GM23248 (cell line): ENCODE results near the gene LRP1.

ENCODE experiments used
- EZH2 ChIP-seq: fragments of 200-600 bp; sonication (generic); IDR thresholded peaks from 2 replicates; pipeline ENCODE4 v1.6.1; 2018; ENCODE audit warnings: antibody characterized with exemption, mild to moderate bottlenecking; ENCODE audit not compliant: insufficient read depth, poor library complexity, severe bottlenecking
- EZH2phosphoT487 ChIP-seq: fragments of 200-600 bp; sonication (generic); IDR thresholded peaks from 2 replicates; pipeline ENCODE4 v1.6.1; 2018; ENCODE audit warnings: antibody characterized with exemption, moderate library complexity, mild to moderate bottlenecking, low read depth; ENCODE audit not compliant: insufficient read depth

- TF ChIP-seq EZH2 = no peak
- no peak for TF ChIP-seq EZH2phosphoT487
Observed at GRCh38 chr12:57162553-57163125, 34.4 kb downstream of the LRP1 start.
